Measurements from ENCODE around the gene PRKCQ.

Gene PRKCQ

DNA sequence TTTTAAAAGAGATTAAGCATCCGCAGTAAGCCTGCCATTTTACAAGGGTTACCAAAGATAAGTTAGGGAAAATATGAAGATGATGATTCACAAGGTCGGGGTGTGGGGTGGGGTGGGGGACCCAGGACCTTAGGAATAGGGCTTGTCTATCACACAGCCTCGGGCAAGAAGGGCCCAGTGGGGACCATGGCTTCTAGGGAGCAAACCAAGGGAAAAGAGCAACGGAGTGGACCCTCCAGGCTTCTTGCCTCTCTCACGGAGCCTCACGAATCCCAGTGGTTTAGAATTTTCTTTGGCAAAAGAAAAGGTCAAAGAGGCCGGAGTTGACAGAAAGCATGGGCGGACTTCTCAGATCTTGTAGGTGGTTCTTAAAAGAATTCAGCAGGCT lies 1.3 kb downstream of the PRKCQ start:
- DNase-seq: no peak
- in situ Hi-C loops (cut with HindIII; ENCODE audit: low pct_ligation_motif_present, low pct_unique_long_range_greater_than_20kb, low sequenced_read_pairs): no loop called here

DNA sequence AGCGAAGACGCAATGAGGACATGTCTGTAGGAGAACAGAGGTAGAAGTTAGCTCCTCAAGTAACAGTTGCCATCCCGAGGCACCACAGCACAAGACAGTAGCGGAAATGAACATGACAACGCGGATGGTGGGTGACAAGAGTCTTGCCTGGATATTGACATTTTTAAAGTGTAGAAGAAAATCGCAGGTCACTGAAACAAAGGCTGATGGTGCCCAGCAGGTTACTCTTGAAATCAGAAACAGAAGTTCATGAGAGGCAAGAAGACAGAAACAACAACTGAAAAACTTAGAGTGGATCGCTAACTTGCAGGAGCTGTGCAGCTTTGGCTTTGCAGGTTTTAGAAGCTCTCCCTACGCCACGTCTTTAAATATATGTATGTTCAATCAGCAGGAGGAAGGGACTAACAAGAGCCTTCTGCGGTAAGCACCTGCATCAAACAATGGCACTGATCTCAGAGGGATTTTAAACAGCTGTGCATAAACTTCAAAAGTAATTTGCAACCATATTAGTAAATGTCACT lies 1.8 kb downstream of the PRKCQ start:
- in situ Hi-C loops (cut with HindIII; ENCODE audit: low pct_ligation_motif_present, low pct_unique_long_range_greater_than_20kb, low sequenced_read_pairs): no loop called here
- DNase-seq: no peak

DNA sequence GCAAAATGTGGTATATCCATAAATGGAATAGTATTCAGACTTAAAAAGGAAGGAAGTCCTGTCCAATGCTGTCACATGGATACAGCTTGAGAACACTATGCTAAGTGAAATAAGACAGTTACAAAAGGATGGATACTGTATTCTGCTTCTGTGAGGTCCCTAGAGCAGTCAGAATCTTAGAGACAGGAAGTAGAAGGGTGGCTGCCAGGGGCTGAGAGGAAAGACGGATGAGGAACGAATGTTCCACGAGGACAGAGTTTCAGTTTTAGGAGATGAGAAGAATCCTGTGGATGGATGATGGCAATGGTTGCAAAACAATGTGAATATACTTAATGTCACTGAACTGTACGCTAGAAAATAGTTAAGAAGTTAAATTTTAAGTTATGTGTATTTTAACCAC lies 3.8 kb downstream of the PRKCQ start:
- DNase-seq: no peak
- in situ Hi-C loops (cut with HindIII; ENCODE audit: low pct_ligation_motif_present, low pct_unique_long_range_greater_than_20kb, low sequenced_read_pairs): no loop called here

DNA sequence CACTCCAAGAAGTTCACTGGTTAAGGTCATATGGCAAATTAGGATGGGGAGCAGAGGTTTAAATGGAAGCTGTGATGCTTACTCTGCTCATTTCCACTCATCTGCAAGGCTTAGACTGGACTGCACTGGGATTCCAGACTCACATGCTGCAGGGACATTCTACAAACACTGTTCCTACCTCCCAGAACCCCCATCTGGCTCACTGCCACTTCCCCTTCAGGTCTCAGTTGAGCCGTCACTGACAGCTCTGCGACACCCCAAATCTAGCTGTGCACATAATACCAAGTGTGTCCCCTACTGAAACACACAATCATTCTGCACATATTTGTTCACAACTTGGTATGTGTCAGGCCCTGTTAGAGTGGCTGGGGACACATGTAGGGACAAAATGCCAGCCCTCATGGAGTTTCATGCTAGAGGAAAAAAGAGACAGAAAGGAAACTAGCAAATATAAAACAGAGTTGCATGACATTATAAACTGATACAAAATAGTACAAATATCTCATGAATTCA lies 5.4 kb downstream of the PRKCQ start:
- no peak for DNase-seq
- in situ Hi-C loops (cut with HindIII; ENCODE audit: low pct_ligation_motif_present, low pct_unique_long_range_greater_than_20kb, low sequenced_read_pairs): no loop called here

DNA sequence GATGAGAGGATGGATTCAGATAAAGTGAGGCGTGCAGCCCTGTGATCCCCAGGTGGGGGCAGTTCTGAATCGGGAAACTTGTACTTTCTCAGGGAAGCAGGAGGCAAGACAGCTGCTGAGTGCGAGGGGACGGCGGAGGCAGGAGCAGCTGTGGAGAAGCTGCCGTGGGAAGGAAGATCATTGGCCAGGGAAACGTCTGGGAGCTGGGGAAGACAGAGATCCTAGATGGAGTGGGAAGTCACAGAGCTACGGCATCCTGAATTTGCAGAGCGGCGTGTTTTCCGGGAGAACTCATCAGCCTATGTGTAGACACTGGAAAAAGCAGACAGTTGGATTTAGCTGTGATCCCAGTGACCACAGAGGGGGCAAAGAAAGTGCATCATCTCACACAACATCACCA lies 9.2 kb downstream of the PRKCQ start:
- in situ Hi-C loops (cut with HindIII; ENCODE audit: low pct_ligation_motif_present, low pct_unique_long_range_greater_than_20kb, low sequenced_read_pairs): no loop called here
- no peak for DNase-seq

DNA sequence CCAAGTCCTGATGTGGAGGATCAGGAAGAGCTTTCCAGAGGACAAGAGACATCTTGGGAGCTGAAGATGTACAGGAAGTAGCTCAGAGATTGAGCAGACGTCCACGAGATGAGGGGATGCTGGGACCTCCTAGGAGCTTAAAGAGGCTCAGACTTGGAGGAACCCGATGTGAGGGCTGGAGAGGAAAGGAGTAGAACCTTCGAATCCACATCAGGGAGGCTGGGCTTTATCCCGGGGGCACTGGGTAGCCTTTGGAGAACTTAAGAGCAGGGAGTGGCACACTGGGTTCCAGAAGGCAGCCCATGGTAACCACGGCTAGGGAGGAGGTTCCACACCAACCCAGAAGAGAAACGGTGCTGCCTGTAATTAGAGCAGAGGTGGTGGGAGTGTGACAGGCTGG lies 10.8 kb downstream of the PRKCQ start:
- DNase-seq: no peak
- in situ Hi-C loops (cut with HindIII; ENCODE audit: low pct_ligation_motif_present, low pct_unique_long_range_greater_than_20kb, low sequenced_read_pairs): no loop called here

DNA sequence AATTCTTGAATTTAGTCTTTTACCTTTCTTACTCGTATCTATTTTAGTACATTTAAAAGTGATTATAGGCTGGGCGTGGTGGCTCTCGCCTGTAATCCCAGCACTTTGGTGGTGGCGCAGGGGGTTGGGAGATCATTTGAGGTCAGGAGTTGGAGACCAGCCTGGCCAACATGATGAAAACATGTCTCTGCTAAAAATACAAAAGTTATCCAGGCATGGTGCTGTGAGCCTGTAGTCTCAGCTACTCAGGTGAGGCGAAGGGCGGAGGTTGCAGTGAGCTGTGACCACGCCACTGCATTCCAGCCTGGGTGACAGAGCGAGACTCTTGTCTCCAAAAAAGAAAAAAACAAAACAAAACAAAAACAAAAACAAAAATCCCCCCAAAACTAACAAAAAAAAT lies 12.2 kb downstream of the PRKCQ start:
- DNase-seq: no peak
- in situ Hi-C loops (cut with HindIII; ENCODE audit: low pct_ligation_motif_present, low pct_unique_long_range_greater_than_20kb, low sequenced_read_pairs): no loop called here

- no peak for DNase-seq
- in situ Hi-C loops (cut with HindIII; ENCODE audit: low pct_ligation_motif_present, low pct_unique_long_range_greater_than_20kb, low sequenced_read_pairs): no loop called here
Observed at GRCh38 chr10:6567203-6567703, 12.8 kb downstream of the PRKCQ start.

DNA sequence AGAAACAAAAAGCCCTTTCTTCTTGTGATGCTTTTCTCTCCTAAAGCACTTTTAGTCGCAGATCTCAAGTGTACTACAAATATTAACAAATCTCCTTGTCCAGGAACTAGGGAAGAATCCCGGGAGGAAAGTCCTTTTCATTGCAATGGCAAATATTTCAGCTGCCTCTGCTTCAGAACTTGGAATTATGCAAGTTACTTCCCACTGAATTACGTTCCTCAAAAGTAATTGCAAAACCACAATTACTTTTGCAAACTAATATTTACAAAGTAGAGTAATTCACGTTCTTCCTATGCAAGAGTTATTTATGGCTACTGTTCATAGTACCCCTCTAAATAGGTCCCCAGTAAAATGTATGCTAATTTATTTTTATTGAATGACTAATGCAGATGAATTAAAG lies 14.5 kb downstream of the PRKCQ start:
- in situ Hi-C loops (cut with HindIII; ENCODE audit: low pct_ligation_motif_present, low pct_unique_long_range_greater_than_20kb, low sequenced_read_pairs): no loop called here
- no peak for DNase-seq

DNA sequence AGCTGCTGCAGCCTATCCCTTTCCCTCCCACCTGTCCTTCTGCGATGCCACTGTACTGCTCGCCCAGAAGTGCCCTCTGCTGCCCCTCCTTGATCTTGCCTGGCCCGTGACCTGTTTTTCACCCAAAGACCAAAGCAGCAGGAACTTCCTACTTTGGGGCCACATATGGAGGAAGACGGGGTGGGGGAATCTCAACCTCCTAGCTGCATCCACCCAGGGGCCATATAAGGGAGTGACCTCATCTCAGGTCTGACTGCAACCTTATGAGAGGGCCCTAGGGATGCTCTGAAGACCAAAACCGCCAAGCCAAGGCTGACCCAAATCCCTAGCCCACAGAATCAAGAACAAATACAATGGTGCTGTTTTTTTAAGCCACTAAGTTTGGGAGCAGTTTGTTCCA lies 15.7 kb downstream of the PRKCQ start:
- in situ Hi-C loops (cut with HindIII; ENCODE audit: low pct_ligation_motif_present, low pct_unique_long_range_greater_than_20kb, low sequenced_read_pairs): no loop called here
- DNase-seq: no peak

DNA sequence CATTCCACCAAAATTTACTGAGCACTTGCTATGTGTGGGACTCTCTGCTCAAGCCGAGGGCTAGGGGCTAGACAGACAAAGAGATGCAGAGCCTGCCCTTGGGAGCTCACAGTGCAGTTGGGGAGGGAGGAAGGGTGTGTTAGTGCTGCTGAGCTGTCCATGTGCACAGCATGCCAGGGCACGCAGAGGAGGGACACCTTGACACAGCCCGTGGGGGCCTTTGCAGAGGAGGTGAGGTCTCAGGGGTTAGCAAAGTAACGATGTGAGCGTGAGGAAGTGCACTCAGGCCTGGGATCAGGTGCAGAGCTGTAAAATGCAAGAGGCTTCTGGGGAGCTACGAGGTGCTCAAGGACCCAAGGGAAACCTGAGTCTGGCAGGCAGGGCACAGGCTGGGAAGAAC lies 16.3 kb downstream of the PRKCQ start:
- in situ Hi-C loops (cut with HindIII; ENCODE audit: low pct_ligation_motif_present, low pct_unique_long_range_greater_than_20kb, low sequenced_read_pairs): no loop called here
- DNase-seq: no peak

- DNase-seq: no peak
- in situ Hi-C loops (cut with HindIII; ENCODE audit: low pct_ligation_motif_present, low pct_unique_long_range_greater_than_20kb, low sequenced_read_pairs): no loop called here
Observed at GRCh38 chr10:6563075-6563474, 17.0 kb downstream of the PRKCQ start.

GRCh38 chr10:6562221-6562620 lies 17.9 kb downstream of the PRKCQ start:
- DNase-seq: no peak
- in situ Hi-C loops (cut with HindIII; ENCODE audit: low pct_ligation_motif_present, low pct_unique_long_range_greater_than_20kb, low sequenced_read_pairs): no loop called here

DNA sequence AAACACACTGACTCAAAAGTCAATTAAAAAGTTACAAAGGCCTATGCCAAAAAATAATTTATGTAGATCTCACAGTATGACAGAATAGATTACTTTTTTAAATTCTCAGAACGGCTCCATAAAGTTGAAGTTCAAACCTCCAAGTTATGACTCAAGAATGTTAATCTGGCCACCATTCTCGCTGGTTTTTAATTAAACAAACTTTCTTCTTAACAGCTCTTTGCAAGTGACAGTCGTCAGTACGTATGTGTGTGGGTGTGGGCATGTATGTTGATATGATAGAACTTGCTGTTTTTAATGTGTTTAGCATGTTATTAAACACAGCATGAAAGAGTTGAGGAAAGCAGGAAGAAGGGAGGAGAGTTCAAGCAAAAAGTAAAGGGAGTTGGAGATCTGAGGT lies 18.5 kb downstream of the PRKCQ start:
- DNase-seq: no peak
- in situ Hi-C loops (cut with HindIII; ENCODE audit: low pct_ligation_motif_present, low pct_unique_long_range_greater_than_20kb, low sequenced_read_pairs): no loop called here

DNA sequence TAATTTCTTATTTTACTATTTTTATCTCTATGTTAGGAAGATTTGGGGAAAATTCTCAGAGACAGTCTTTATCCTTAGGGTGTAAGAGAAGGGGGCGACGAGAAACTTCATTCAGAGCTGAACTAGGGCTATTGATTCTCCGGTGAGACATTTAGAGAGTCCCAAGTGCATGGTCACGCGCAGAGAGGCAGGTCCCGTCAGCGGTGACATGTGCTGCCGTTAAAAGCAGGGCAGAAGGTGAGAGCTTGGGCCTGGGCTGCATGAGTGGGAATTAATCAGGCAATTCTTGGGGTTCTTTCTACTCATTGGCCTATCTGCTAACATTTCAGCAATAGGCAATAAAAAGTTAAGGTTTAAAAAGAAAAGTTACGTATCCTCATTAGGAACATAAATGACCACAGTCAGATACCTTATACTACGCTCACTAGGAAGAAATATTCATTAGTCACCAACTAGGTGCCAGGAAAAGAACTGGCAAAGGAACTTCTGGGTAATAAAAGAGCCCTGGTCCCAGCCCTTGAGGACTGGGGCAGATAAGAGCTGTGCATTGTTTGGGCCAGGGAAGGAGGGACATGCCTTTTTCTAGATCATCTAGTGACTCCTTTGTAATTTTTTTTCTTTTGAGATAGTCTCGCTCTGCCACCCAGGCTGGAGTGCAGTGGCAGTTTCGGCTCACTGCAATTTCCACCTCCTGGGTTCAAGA lies 21.2 kb downstream of the PRKCQ start:
- in situ Hi-C loops (cut with HindIII; ENCODE audit: low pct_ligation_motif_present, low pct_unique_long_range_greater_than_20kb, low sequenced_read_pairs): no loop called here
- DNase-seq: no peak

GRCh38 chr10:6558272-6558671 lies 21.8 kb downstream of the PRKCQ start:
- in situ Hi-C loops (cut with HindIII; ENCODE audit: low pct_ligation_motif_present, low pct_unique_long_range_greater_than_20kb, low sequenced_read_pairs): no loop called here
- DNase-seq: no peak

DNA sequence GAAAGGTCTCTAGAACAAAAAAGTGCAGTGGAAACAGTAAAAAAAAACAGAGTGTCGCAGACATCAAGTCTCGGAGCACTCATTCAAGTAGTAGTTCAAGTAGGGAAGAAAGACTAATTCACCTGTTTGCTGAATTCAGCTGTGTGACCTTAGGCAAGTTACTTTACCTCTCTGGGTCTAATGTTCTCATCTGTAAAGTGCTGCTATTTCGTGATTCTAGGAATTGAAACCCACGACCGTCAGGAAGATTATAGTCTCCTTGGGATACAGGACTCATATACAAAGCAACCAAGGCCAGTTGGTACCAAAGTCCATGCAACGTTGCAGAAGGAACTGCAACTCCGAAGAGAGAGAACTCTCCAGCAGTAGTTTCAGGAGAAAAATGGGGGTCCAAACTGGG lies 26.1 kb downstream of the PRKCQ start:
- no peak for DNase-seq
- in situ Hi-C loops (cut with HindIII; ENCODE audit: low pct_ligation_motif_present, low pct_unique_long_range_greater_than_20kb, low sequenced_read_pairs): no loop called here

GRCh38 chr10:6543431-6544005 lies 36.6 kb downstream of the PRKCQ start:
- in situ Hi-C loops (cut with HindIII; ENCODE audit: low pct_ligation_motif_present, low pct_unique_long_range_greater_than_20kb, low sequenced_read_pairs): no loop called here
- DNase-seq: no peak

- no peak for DNase-seq
- in situ Hi-C loops (cut with HindIII; ENCODE audit: low pct_ligation_motif_present, low pct_unique_long_range_greater_than_20kb, low sequenced_read_pairs): no loop called here
Observed at GRCh38 chr10:6542999-6543430, 37.1 kb downstream of the PRKCQ start.

- DNase-seq: no peak
- in situ Hi-C loops (cut with HindIII; ENCODE audit: low pct_ligation_motif_present, low pct_unique_long_range_greater_than_20kb, low sequenced_read_pairs): no loop called here
Observed at GRCh38 chr10:6539833-6540232, 40.2 kb downstream of the PRKCQ start.
